Liver (tissue), 3 donors: ENCODE data around the gene METTL5.
"Not testable (repeated sequence)": the region's sequence is repeated elsewhere in the genome, so short reads cannot be mapped to it uniquely, and the experiment has no call there.

Experiments used
- ATF3 ChIP-seq: IDR thresholded peaks from 2 replicates; pipeline ENCODE4 v1.6.1; 2016; ENCODE audit warnings: antibody characterized with exemption
- CTCF ChIP-seq: fragments of 150-350 bp; IDR thresholded peaks from 2 replicates; pipeline ENCODE4 v1.5.1; 2017; ENCODE audit warnings: improper control_type of control experiment, low read depth, low read length; ENCODE audit not compliant: missing input control
- GABPA ChIP-seq, 2 donors: IDR thresholded peaks in 1 of 2; conservative IDR thresholded peaks in 1 of 2; 2 replicates each; pipeline ENCODE4 v1.6.1; 2016; ENCODE audit warnings: antibody characterized with exemption in 2 of 2, mild to moderate bottlenecking in 1 of 2, moderate library complexity in 1 of 2
- RAD21 ChIP-seq, 2 donors: IDR thresholded peaks; 2 replicates each; pipeline ENCODE4 v1.6.1; 2016; ENCODE audit warnings: antibody characterized with exemption in 2 of 2, mild to moderate bottlenecking in 2 of 2
- REST ChIP-seq: IDR thresholded peaks from 2 replicates; pipeline ENCODE4 v1.6.1; 2016; ENCODE audit warnings: antibody characterized with exemption, mild to moderate bottlenecking
- SP1 ChIP-seq: IDR thresholded peaks from 2 replicates; pipeline ENCODE4 v1.6.1; 2018; ENCODE audit warnings: antibody characterized with exemption, mild to moderate bottlenecking
- TAF1 ChIP-seq: conservative IDR thresholded peaks from 2 replicates; pipeline ENCODE4 v1.6.1; 2016; ENCODE audit warnings: antibody characterized with exemption, mild to moderate bottlenecking
- ZBTB33 ChIP-seq: IDR thresholded peaks from 2 replicates; pipeline ENCODE4 v1.6.1; 2016; ENCODE audit warnings: antibody characterized with exemption
- donor health status: healthy.
- donor health status: healthy.

GRCh38 chr2:169817369-169817768 is 7.3 kb downstream of the METTL5 start:
- TF ChIP-seq ATF3; GABPA (IDR thresholded peaks at IDR 0.05 in 1 of 2, conservative IDR thresholded peaks at IDR 0.05 in 1 of 2); CTCF; RAD21 (IDR thresholded peaks at IDR 0.05); TAF1; REST; SP1; ZBTB33: not testable (repeated sequence)
